Astrocyte of the cerebellum (primary cell): ENCODE measurements around the gene HS6ST1.

Source experiments
- DNase-seq: peaks from one replicate; pipeline ENCODE4 v3.0.0-alpha.2; 2011; ENCODE audit warnings: low read depth
- H3K4me3 ChIP-seq: 2 replicates; pipeline ENCODE4 v1.5.1; 2011; ENCODE audit warnings: mild to moderate bottlenecking, low read depth, low read length, moderate library complexity
- in situ Hi-C: cut with HindIII; loops from 2 replicates; pipeline ENCODE4 v1.10.0; 2017; ENCODE audit warnings: low sequenced_read_pairs
- TF ChIP-seq, protein P1 (sequence below): IDR thresholded peaks from 2 replicates; pipeline ENCODE4 v1.5.1; 2012; ENCODE audit warnings: low read length, low read depth, moderate library complexity, mild to moderate bottlenecking; ENCODE audit errors: missing control alignments

The HS6ST1 gene

GRCh38 chr2:128317181-128317898 lies 1.3 kb downstream of the HS6ST1 start:
- in situ Hi-C loops = loop anchor here (25.0 kb wide), 2 partner anchors 130 to 945 kb away; no protein-coding TSS in a partner anchor
- peak overlapping the region; percentile 85 for H3K4me3 ChIP-seq
- TF ChIP-seq, protein P1, sequence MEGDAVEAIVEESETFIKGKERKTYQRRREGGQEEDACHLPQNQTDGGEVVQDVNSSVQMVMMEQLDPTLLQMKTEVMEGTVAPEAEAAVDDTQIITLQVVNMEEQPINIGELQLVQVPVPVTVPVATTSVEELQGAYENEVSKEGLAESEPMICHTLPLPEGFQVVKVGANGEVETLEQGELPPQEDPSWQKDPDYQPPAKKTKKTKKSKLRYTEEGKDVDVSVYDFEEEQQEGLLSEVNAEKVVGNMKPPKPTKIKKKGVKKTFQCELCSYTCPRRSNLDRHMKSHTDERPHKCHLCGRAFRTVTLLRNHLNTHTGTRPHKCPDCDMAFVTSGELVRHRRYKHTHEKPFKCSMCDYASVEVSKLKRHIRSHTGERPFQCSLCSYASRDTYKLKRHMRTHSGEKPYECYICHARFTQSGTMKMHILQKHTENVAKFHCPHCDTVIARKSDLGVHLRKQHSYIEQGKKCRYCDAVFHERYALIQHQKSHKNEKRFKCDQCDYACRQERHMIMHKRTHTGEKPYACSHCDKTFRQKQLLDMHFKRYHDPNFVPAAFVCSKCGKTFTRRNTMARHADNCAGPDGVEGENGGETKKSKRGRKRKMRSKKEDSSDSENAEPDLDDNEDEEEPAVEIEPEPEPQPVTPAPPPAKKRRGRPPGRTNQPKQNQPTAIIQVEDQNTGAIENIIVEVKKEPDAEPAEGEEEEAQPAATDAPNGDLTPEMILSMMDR = no peak
- no peak for DNase-seq

DNA sequence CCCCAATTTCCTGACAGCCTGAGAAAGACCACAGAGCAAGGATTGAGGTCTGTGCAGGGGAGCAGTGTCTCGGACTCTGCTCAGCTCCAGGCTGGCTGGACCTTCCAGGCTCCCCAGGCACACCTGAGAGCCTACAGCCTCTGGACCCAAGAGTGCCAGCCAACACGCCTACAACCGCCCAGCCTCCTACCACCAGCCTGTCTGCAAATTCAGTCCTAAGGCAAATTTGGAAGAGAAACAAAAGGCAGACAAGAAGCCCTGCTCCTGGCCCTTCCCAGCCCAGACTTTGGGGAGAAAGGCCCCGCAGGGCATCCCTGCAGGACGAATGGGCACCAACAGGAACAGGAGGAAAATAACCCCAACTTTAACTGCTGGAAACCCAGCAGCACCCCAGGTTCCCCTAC lies 1.9 kb downstream of the HS6ST1 start:
- peak overlapping the region; percentile 85 for H3K4me3 ChIP-seq
- TF ChIP-seq, protein P1 = no peak
- in situ Hi-C loops = loop anchor here (25.0 kb wide), 2 partner anchors 129 to 946 kb away; no protein-coding TSS in a partner anchor
- no peak for DNase-seq

GRCh38 chr2:128315829-128316776 lies 2.6 kb downstream of the HS6ST1 start:
- TF ChIP-seq, protein P1 = no peak
- in situ Hi-C loops = loop anchor here (25.0 kb wide), 2 partner anchors 129 to 946 kb away; no protein-coding TSS in a partner anchor
- DNase-seq = no peak
- H3K4me3 ChIP-seq = peak overlapping the region; percentile 85

DNA sequence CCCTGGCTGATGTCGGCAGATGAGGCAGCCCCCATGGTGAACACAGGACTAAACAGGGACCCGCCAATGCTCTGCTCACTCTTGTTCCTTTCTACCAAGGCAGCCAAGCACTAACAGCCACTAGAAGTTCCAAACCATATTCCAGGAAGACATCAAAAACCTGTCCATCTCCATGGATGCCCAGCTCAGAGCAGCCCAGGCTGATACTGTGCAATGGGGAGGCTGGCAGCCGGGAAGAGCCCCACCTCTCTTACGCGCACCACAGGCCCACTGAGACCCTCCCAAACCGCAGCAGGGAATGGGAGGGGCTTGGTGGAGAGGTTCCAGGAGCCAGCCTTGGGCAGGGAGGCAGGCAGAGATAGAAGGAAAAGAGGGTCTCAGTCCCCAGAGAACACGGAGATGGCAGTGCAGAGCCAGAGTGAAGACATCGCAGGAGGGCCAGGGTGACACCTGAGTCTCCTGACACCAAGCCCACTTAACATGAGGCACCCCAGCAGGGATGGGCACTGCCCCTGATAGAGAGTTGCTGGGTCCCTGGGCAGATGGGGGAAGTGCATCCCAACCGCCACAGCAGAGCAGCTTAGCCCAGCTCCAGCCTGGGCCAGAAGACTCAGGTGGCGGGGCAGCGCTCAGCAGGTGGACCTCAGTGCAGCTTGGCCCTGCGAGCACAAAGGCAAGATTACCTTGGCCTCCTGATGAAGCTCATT lies 3.4 kb downstream of the HS6ST1 start:
- H3K4me3 ChIP-seq = peak overlapping the region; percentile 85
- in situ Hi-C loops = loop anchor here (25.0 kb wide), 2 partner anchors 128 to 947 kb away; no protein-coding TSS in a partner anchor
- TF ChIP-seq, protein P1 = no peak
- no peak for DNase-seq

DNA sequence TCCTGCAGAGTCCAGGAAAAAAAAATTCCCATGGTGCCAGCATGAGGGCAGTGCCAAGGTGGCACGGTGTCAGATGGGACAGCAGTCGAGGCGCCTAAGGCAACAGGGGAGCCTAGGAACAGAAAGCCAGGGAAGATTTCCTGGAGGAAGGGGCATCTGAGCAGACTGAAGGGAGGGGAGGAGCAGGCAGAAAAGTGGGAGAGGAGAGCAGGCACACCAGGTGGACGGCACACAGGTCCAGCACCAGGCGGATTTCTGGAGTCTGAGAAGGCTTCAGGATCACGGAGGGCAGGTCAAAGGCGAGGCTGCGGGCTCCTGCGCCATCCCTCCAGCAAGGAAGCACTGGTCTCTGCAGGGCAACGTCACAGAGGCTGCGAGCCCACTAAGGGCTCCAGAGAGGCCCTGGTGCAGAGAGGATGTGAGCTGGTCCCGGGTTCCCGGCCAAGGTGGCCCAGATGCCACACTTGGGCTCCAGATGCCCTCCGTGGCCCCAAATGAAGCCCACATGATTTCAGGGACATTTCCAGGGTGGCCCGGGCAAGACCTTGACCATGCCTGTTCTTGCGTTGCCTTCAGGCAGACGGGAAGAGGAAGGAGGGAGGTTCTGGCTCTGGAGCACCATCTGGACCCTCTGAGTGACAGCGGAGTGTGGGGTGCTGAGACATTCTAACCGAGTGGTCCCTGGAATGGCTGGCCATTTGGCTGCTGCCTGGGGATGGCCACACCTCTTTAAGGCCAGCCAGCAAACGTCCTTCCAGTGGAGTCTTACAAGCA lies 4.1 kb downstream of the HS6ST1 start:
- in situ Hi-C loops = loop anchor here (25.0 kb wide), 2 partner anchors 127 to 948 kb away; no protein-coding TSS in a partner anchor
- DNase-seq = no peak
- H3K4me3 ChIP-seq = peak overlapping the region; percentile 85
- TF ChIP-seq, protein P1 = no peak
